Type B pancreatic cell (in vitro differentiated cells): Measurements from ENCODE around the gene PYM1. TPM values are rescaled to one million over a fixed set of nuclear protein-coding genes. Genes with fewer than 3 reads are reported as not detected.

Experiments used
- DNase-seq: peaks from one replicate; pipeline ENCODE4 v3.0.0; 2021; ENCODE audit warnings: mixed read lengths; ENCODE audit not compliant: unreplicated experiment; ENCODE audit errors: extremely low spot score
- H3K27ac Mint-ChIP-seq: 2 replicates; pipeline ENCODE4 v1.8.0; 2021; ENCODE audit warnings: mild to moderate bottlenecking, mixed read lengths
- H3K27me3 Mint-ChIP-seq: 2 replicates; pipeline ENCODE4 v1.8.0; 2021; ENCODE audit warnings: mixed read lengths
- H3K36me3 Mint-ChIP-seq: 2 replicates; pipeline ENCODE4 v1.8.0; 2021; ENCODE audit warnings: mixed read lengths
- H3K4me1 Mint-ChIP-seq: one replicate; pipeline ENCODE4 v1.8.0; 2021; ENCODE audit warnings: mixed read lengths; ENCODE audit not compliant: unreplicated experiment
- H3K4me3 Mint-ChIP-seq: 2 replicates; pipeline ENCODE4 v1.8.0; 2021; ENCODE audit warnings: mild to moderate bottlenecking, mixed read lengths
- H3K9me3 Mint-ChIP-seq: 2 replicates; pipeline ENCODE4 v1.8.0; 2021; ENCODE audit warnings: mixed read lengths
- CTCF ChIP-seq: fragments of 200-600 bp; sonication (generic); conservative IDR thresholded peaks from 2 replicates; pipeline ENCODE4 v1.5.0; 2021; ENCODE audit warnings: antibody characterized with exemption, mild to moderate bottlenecking
- total RNA-seq: library from RNA; stranded (reverse); gene quantifications from 2 replicates; pipeline ENCODE4 v1.2.1, GENCODE V29; 2021; ENCODE audit warnings: low replicate concordance

Gene PYM1
- total RNA-seq, 1 donor from 2014 or later = 28.0 TPM

GRCh38 chr12:55937981-55938380 lies 10.3 kb upstream of the PYM1 start:
- Mint-ChIP-seq H3K27me3 (peaks cover 34% of the 10 kb centered on the region), H3K27ac (no peak overlapping the region), H3K9me3 (no peaks in the 10 kb centered on the region), H3K36me3 (peaks cover 3% of the 10 kb centered on the region), H3K4me1 (peaks cover 11% of the 10 kb centered on the region), H3K4me3 (no peak overlapping the region)
- TF ChIP-seq CTCF = no peak
- DNase-seq = no peak

- Mint-ChIP-seq H3K9me3 (no peaks in the 10 kb centered on the region), H3K27me3 (peaks cover 46% of the 10 kb centered on the region), H3K4me1 (peaks cover 21% of the 10 kb centered on the region), H3K4me3 (no peak overlapping the region), H3K36me3 (no peaks in the 10 kb centered on the region), H3K27ac (no peak overlapping the region)
- TF ChIP-seq CTCF = no peak
- no peak for DNase-seq
Observed at GRCh38 chr12:55935738-55936151, 8.1 kb upstream of the PYM1 start.

- Mint-ChIP-seq H3K27me3 (peaks cover 46% of the 10 kb centered on the region), H3K4me1 (peaks cover 19% of the 10 kb centered on the region), H3K27ac (no peak overlapping the region), H3K9me3 (no peaks in the 10 kb centered on the region), H3K36me3 (no peaks in the 10 kb centered on the region), H3K4me3 (no peak overlapping the region)
- TF ChIP-seq CTCF = no peak
- DNase-seq = no peak
Observed at GRCh38 chr12:55934773-55935172, 7.1 kb upstream of the PYM1 start.

DNA sequence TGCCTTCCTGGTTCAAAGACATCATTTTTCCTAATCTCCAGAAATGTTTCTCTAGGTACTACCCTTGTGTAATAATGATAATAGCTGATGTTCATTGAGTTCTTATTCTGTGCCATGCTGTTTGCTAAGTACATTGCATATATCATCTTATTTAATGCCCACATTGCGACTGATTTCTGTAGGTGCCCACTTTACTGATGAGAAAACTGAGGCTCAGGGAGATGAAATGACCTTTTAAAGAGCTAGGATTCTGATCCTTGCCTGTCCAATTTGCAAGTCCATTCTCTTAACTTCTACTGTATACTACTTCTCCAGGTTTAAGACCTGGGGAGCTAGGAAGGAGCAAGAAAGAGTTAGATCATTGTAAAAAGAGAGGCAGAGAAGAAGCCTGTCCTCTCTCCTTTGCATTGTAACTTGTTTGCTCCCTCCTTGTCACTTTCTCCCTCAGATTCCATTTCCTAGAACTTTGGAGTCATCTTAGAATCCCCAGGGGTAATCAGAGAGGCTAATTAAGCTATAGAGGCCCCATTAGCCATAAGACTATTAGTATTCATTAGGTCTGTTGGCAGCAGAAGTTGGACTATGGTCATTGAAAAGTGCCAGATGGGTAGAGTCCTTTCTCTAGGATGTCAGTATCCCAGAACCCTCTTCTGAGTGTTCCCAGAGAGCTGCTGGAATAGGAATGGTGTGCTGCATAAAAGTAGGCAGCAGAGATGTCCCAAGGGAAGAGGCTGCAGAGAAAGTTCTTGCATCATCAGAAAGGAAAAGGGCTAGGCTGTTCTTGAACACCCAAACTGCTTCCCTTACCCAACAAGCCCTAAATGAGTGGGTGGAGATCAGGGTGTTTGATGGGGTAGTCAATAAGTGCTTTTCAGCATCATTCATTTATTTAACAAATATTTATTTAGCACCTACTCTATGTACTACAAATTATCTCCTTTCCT lies 6.4 kb upstream of the PYM1 start:
- no peak for DNase-seq
- Mint-ChIP-seq H3K27ac (peak overlapping the region; percentile 77), H3K9me3 (no peaks in the 10 kb centered on the region), H3K36me3 (no peaks in the 10 kb centered on the region), H3K4me3 (peak overlapping the region; percentile 45), H3K27me3 (peaks cover 46% of the 10 kb centered on the region), H3K4me1 (peaks cover 22% of the 10 kb centered on the region)
- TF ChIP-seq CTCF = no peak

- Mint-ChIP-seq H3K27me3 (peaks cover 46% of the 10 kb centered on the region), H3K36me3 (no peaks in the 10 kb centered on the region), H3K9me3 (no peaks in the 10 kb centered on the region), H3K4me1 (peaks cover 22% of the 10 kb centered on the region), H3K27ac (peak overlapping the region; percentile 77), H3K4me3 (peak overlapping the region; percentile 97)
- TF ChIP-seq CTCF = no peak
- no peak for DNase-seq
Observed at GRCh38 chr12:55933169-55933798, 5.6 kb upstream of the PYM1 start.
